IPS-20b (cell line): ENCODE data around the gene PLEKHG7.
"Not testable (repeated sequence)": the region's sequence is repeated elsewhere in the genome, so short reads cannot be mapped to it uniquely, and the experiment has no call there.

Experiments
- H3K27ac ChIP-seq: one replicate; pipeline ENCODE4 v1.5.1; 2013; ENCODE audit warnings: low read length
- H3K27me3 ChIP-seq: 2 replicates; pipeline ENCODE4 v1.6.1; 2013; ENCODE audit warnings: mild to moderate bottlenecking, low read length, inconsistent platforms; ENCODE audit not compliant: insufficient read depth
- H3K36me3 ChIP-seq: 2 replicates; pipeline ENCODE4 v1.6.1; 2013; ENCODE audit warnings: low read depth, mild to moderate bottlenecking, inconsistent platforms, low read length, moderate library complexity; ENCODE audit not compliant: insufficient read depth
- H3K4me1 ChIP-seq: 2 replicates; pipeline ENCODE4 v1.6.1; 2013; ENCODE audit warnings: mild to moderate bottlenecking, control low read depth, inconsistent platforms, low read length, moderate library complexity; ENCODE audit not compliant: insufficient read depth
- H3K4me3 ChIP-seq: 2 replicates; pipeline ENCODE4 v1.5.1; 2013; ENCODE audit warnings: mild to moderate bottlenecking, low read length, inconsistent platforms
- H3K9ac ChIP-seq: 2 replicates; pipeline ENCODE4 v1.6.1; 2013; ENCODE audit warnings: low read depth, mild to moderate bottlenecking, inconsistent platforms, low read length, moderate library complexity
- H3K9me3 ChIP-seq: 2 replicates; pipeline ENCODE4 v1.6.1; 2013; ENCODE audit warnings: mild to moderate bottlenecking, low read depth, low read length, inconsistent platforms; ENCODE audit not compliant: insufficient read depth

The PLEKHG7 gene

DNA sequence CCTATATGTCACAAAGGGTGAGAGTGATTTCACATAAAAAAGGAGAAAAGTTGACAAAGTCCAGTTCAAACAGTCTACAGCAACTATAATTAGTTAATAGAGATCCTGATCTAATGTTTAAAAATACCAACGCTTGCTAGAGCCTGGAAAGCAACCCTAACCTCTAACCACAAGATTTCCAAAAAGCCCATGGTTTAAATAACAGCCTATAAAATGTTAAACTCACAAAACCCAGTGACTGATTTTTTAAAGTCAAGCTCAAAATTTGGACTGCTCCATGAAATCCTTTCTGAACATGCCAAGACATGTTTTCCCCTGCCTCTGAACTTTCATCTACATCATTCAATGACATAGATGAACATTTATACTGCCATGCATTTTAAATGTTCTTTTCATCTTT lies 81.6 kb downstream of the PLEKHG7 start:
- no peaks in the 10 kb centered on the region for H3K9me3 ChIP-seq
- H3K27ac ChIP-seq: no peak overlapping the region
- no peak overlapping the region for H3K9ac ChIP-seq
- H3K4me3 ChIP-seq: no peak overlapping the region
- H3K27me3 ChIP-seq: no peaks in the 10 kb centered on the region
- H3K36me3 ChIP-seq: no peaks in the 10 kb centered on the region; the same call in 1 of the 2 replicates
- peaks cover 10% of the 10 kb centered on the region; the same call in 1 of the 2 replicates for H3K4me1 ChIP-seq

- Histone ChIP-seq H3K9me3 (no peaks in the 10 kb centered on the region), H3K27me3 (no peaks in the 10 kb centered on the region), H3K9ac (no peak overlapping the region), H3K4me1 (peaks cover 4% of the 10 kb centered on the region; the same call in 1 of the 2 replicates), H3K27ac (no peak overlapping the region), H3K36me3 (no peaks in the 10 kb centered on the region; the same call in 1 of the 2 replicates), H3K4me3 (no peak overlapping the region)
These were observed 82.2 kb downstream of the PLEKHG7 start for GRCh38 chr12:92784797-92785562.

GRCh38 chr12:92785563-92785950 lies 82.8 kb downstream of the PLEKHG7 start:
- Histone ChIP-seq H3K4me3 (no peak overlapping the region), H3K4me1 (no peaks in the 10 kb centered on the region), H3K36me3 (no peaks in the 10 kb centered on the region; the same call in 1 of the 2 replicates), H3K9ac (no peak overlapping the region), H3K9me3 (no peaks in the 10 kb centered on the region), H3K27me3 (no peaks in the 10 kb centered on the region), H3K27ac (no peak overlapping the region)

- Histone ChIP-seq H3K36me3 (no peaks in the 10 kb centered on the region; the same call in 1 of the 2 replicates), H3K27ac (no peak overlapping the region), H3K4me3 (no peak overlapping the region), H3K4me1 (no peaks in the 10 kb centered on the region), H3K9ac (no peak overlapping the region), H3K27me3 (no peaks in the 10 kb centered on the region), H3K9me3 (no peaks in the 10 kb centered on the region)
These were observed 83.3 kb downstream of the PLEKHG7 start for GRCh38 chr12:92786045-92786444.

- not testable (repeated sequence) for H3K27ac ChIP-seq, H3K9me3 ChIP-seq, H3K9ac ChIP-seq, H3K27me3 ChIP-seq, H3K4me1 ChIP-seq, H3K36me3 ChIP-seq, H3K4me3 ChIP-seq
These were observed 91.6 kb downstream of the PLEKHG7 start for GRCh38 chr12:92794356-92794755.

DNA sequence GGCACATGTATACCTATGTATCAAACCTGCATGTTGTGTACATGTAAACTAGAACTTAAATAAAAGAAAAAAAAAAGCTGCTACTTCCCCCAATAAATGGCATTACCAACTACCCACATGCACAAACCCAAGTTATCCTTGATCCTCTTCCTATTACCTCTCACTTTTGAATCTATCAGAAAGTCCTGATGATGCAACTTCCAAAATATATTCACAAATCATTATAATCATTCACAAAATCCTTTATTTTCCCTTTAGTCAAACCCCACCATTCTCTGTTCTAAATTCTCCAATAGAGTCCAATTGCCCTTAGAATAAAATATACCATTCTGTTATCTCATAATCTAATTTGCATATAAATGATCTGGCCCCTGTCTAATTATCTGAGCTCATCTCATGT lies 92.0 kb downstream of the PLEKHG7 start:
- no peak overlapping the region for H3K27ac ChIP-seq
- no peaks in the 10 kb centered on the region for H3K27me3 ChIP-seq
- no peak overlapping the region for H3K4me3 ChIP-seq
- no peaks in the 10 kb centered on the region for H3K9me3 ChIP-seq
- H3K9ac ChIP-seq: no peak overlapping the region
- peaks cover 4% of the 10 kb centered on the region for H3K36me3 ChIP-seq
- no peaks in the 10 kb centered on the region for H3K4me1 ChIP-seq

- Histone ChIP-seq H3K4me3 (no peak overlapping the region), H3K27ac (no peak overlapping the region), H3K27me3 (no peaks in the 10 kb centered on the region), H3K9ac (no peak overlapping the region), H3K9me3 (no peaks in the 10 kb centered on the region), H3K4me1 (no peaks in the 10 kb centered on the region), H3K36me3 (peaks cover 11% of the 10 kb centered on the region)
These were observed 93.9 kb downstream of the PLEKHG7 start for GRCh38 chr12:92796650-92797049.

- Histone ChIP-seq H3K4me3 (no peak overlapping the region), H3K27ac (no peak overlapping the region), H3K4me1 (no peaks in the 10 kb centered on the region), H3K9me3 (no peaks in the 10 kb centered on the region), H3K9ac (no peak overlapping the region), H3K36me3 (peaks cover 16% of the 10 kb centered on the region), H3K27me3 (no peaks in the 10 kb centered on the region)
These were observed 100.1 kb downstream of the PLEKHG7 start for GRCh38 chr12:92802906-92803305.

DNA sequence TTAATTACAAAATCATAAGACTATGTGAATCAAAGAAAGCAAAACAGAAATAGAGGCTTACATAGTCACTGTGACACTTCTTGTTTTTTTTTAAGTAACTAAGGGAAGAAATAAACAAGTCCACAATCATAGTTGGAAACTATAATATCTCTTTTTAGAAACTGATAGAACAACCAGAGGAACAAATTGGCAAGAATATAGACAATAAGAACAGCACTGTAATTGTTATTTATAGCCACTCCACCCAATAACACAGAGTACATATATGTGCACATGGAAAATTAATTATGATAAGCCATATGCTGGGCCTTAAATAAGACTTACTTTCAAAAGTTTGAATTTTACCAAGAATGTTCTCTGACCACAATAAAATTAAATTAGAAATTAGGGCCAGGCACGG lies 101.1 kb downstream of the PLEKHG7 start:
- H3K27ac ChIP-seq: no peak overlapping the region
- H3K27me3 ChIP-seq: no peaks in the 10 kb centered on the region
- no peaks in the 10 kb centered on the region for H3K9me3 ChIP-seq
- H3K9ac ChIP-seq: no peak overlapping the region
- H3K4me3 ChIP-seq: no peak overlapping the region
- peaks cover 20% of the 10 kb centered on the region for H3K36me3 ChIP-seq
- H3K4me1 ChIP-seq: no peaks in the 10 kb centered on the region

- no peaks in the 10 kb centered on the region for H3K4me1 ChIP-seq
- H3K36me3 ChIP-seq: peaks cover 12% of the 10 kb centered on the region; the same call in 1 of the 2 replicates
- no peak overlapping the region for H3K4me3 ChIP-seq
- no peaks in the 10 kb centered on the region for H3K27me3 ChIP-seq
- no peak overlapping the region for H3K27ac ChIP-seq
- H3K9ac ChIP-seq: no peak overlapping the region
- H3K9me3 ChIP-seq: no peaks in the 10 kb centered on the region
These were observed 107.6 kb downstream of the PLEKHG7 start for GRCh38 chr12:92810370-92810769.

DNA sequence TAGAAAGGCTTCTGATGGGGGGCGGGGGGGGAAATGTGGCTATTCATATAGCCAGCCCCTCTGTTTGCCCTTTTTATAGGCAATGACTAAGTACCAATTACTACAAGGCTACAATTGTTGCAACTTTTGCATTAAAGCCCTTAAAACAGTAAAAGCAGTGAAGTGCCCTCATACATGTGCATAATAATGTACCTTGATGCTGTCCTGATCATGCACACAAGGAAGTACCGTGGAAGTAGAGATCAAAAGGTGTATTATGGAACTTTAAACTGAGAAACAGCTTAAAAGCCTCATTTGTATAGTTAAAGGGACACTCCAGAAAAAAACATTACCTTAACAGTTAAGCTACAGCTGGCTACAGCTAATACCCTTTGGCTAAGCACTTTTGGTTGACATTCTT lies 111.8 kb downstream of the PLEKHG7 start:
- H3K4me1 ChIP-seq: no peaks in the 10 kb centered on the region
- H3K27ac ChIP-seq: no peak overlapping the region
- no peak overlapping the region for H3K9ac ChIP-seq

DNA sequence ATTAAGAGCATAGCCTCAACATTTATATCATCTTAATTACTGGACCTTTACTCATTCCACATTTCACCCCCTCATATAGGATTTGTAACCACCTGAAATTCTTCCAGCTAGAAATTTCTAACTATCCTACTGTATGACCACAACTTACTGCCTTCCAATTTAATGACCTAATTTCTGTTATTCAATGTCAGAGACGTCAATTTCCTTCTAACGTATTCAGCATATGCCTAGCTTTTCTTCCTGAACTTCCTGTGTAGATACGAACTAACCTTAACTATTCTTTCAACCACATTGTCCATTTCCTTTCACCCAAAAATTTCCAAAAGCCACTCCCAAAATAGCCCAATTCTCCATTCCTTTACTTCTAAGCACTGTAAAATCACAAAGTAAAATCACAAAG lies 118.4 kb downstream of the PLEKHG7 start:
- H3K9ac ChIP-seq: no peak overlapping the region
- no peaks in the 10 kb centered on the region for H3K4me1 ChIP-seq
- H3K27ac ChIP-seq: no peak overlapping the region
- no peak overlapping the region for H3K4me3 ChIP-seq
- H3K9me3 ChIP-seq: no peaks in the 10 kb centered on the region
- H3K27me3 ChIP-seq: no peaks in the 10 kb centered on the region
- 0 out of 2 replicates have a peak, but pooled peaks cover 2% of the 10 kb centered on the region for H3K36me3 ChIP-seq

More for the DNA sequence above, 111.8 kb downstream of the PLEKHG7 start:
- H3K9me3 ChIP-seq: no peaks in the 10 kb centered on the region
- no peak overlapping the region for H3K4me3 ChIP-seq
- H3K36me3 ChIP-seq: peaks cover 4% of the 10 kb centered on the region; the same call in 1 of the 2 replicates
- H3K27me3 ChIP-seq: no peaks in the 10 kb centered on the region
